ENCODE measurements around the gene GYS2. TPM values are rescaled to one million over a fixed set of nuclear protein-coding genes. Genes with fewer than 3 reads are reported as not detected.

Gene GYS2
- total RNA-seq, 2 donors from 2014 or later, result not detected

GRCh38 chr12:21613931-21614330, 9.3 kb upstream of the GYS2 start:
- H3K4me3 ChIP-seq, result no peak overlapping the region
- H3K36me3 ChIP-seq (replicated peaks in 1 of 2; ENCODE audit: insufficient read depth in 1 of 2, low read depth in 2 of 2), result no peaks in the 10 kb centered on the region
- TF ChIP-seq POLR2A (IDR thresholded peaks at IDR 0.05) (no peak), CTCF (IDR thresholded peaks at IDR 0.05) (peak in 4 of 7 experiments; percentile 16 to 25 (median 19))
- peaks cover 26% of the 10 kb centered on the region for H3K4me1 ChIP-seq
- ATAC-seq (no peak), DNase-seq (no peak)
- H3K27me3 ChIP-seq, result no peaks in the 10 kb centered on the region
- H3K27ac ChIP-seq, result no peak overlapping the region
- 18 to 23% methylated on average over 2 of the region's 2 CpGs for WGBS, 2 donors
- intact Hi-C loops (cut with DNase I), result no loop called here
- H3K9me3 ChIP-seq, result no peaks in the 10 kb centered on the region

GRCh38 chr12:21608196-21608595, 3.5 kb upstream of the GYS2 start:
- no peak for DNase-seq
- Histone ChIP-seq H3K27me3 (no peaks in the 10 kb centered on the region), H3K4me3 (no peak overlapping the region), H3K4me1 (peaks cover 20% of the 10 kb centered on the region), H3K27ac (no peak overlapping the region), H3K9me3 (no peaks in the 10 kb centered on the region), H3K36me3 (replicated peaks in 1 of 2; ENCODE audit: insufficient read depth in 1 of 2, low read depth in 2 of 2) (no peaks in the 10 kb centered on the region)
- ATAC-seq, result no peak
- intact Hi-C loops (cut with DNase I), result no loop called here
- no peak for TF ChIP-seq POLR2A (IDR thresholded peaks at IDR 0.05)
- TF ChIP-seq CTCF (IDR thresholded peaks at IDR 0.05), result no peak

- peak overlapping the region in 1 of 4 donors; percentile 24 for H3K27ac ChIP-seq
- peak; percentile 52 for ATAC-seq
- intact Hi-C loops (cut with DNase I), result no loop called here
Observed at GRCh38 chr12:21607701-21608100, 3.1 kb upstream of the GYS2 start.

GRCh38 chr12:21606175-21606574, 1.5 kb upstream of the GYS2 start:
- H3K4me1 ChIP-seq, result peaks cover 19% of the 10 kb centered on the region
- no peaks in the 10 kb centered on the region for H3K27me3 ChIP-seq
- no peak for TF ChIP-seq CTCF (IDR thresholded peaks at IDR 0.05)
- no peak for TF ChIP-seq POLR2A (IDR thresholded peaks at IDR 0.05)
- intact Hi-C loops (cut with DNase I), result no loop called here
- H3K9me3 ChIP-seq, result no peaks in the 10 kb centered on the region
- WGBS, 2 donors, result 4 to 16% methylated on average over 1 of the region's 1 CpG
- ATAC-seq (no peak), DNase-seq (no peak)
- H3K27ac ChIP-seq, result no peak overlapping the region
- H3K36me3 ChIP-seq (replicated peaks in 1 of 2; ENCODE audit: insufficient read depth in 1 of 2, low read depth in 2 of 2), result no peaks in the 10 kb centered on the region
- no peak overlapping the region for H3K4me3 ChIP-seq

More at GRCh38 chr12:21607701-21608100, 3.1 kb upstream of the GYS2 start:
- no peak for DNase-seq
- H3K36me3 ChIP-seq (replicated peaks in 1 of 2; ENCODE audit: insufficient read depth in 1 of 2, low read depth in 2 of 2), result no peaks in the 10 kb centered on the region
- no peak overlapping the region for H3K4me3 ChIP-seq
- no peaks in the 10 kb centered on the region for H3K9me3 ChIP-seq
- peaks cover 18% of the 10 kb centered on the region for H3K4me1 ChIP-seq
- 26 to 28% methylated on average over 2 of the region's 2 CpGs for WGBS, 2 donors
- no peaks in the 10 kb centered on the region for H3K27me3 ChIP-seq
- TF ChIP-seq CTCF (IDR thresholded peaks at IDR 0.05) (peak; percentile 9 to 64 (median 58)), POLR2A (IDR thresholded peaks at IDR 0.05) (no peak)

- no peaks in the 10 kb centered on the region for H3K9me3 ChIP-seq
- intact Hi-C loops (cut with DNase I), result loop anchor here (5.0 kb wide), 1 partner anchor 85 kb away; no protein-coding TSS in a partner anchor
- peaks cover 36% of the 10 kb centered on the region for H3K4me1 ChIP-seq
- TF ChIP-seq POLR2A (IDR thresholded peaks at IDR 0.05) (no peak), CTCF (IDR thresholded peaks at IDR 0.05) (no peak)
- ATAC-seq, result peak; percentile 56
- peak in 2 of 4 donors; percentile 23 to 30 for DNase-seq
- 21 to 31% methylated on average over 2 of the region's 2 CpGs for WGBS, 2 donors
- H3K27me3 ChIP-seq, result no peaks in the 10 kb centered on the region
- no peaks in the 10 kb centered on the region for H3K36me3 ChIP-seq (replicated peaks in 1 of 2; ENCODE audit: insufficient read depth in 1 of 2, low read depth in 2 of 2)
- no peak overlapping the region for H3K4me3 ChIP-seq
- H3K27ac ChIP-seq, result no peak overlapping the region
Observed at GRCh38 chr12:21602774-21603173, 1.9 kb downstream of the GYS2 start.

Measured in body of pancreas (tissue), 4 donors.